ENCODE measurements around the gene IPO4.

IPO4 gene

DNA sequence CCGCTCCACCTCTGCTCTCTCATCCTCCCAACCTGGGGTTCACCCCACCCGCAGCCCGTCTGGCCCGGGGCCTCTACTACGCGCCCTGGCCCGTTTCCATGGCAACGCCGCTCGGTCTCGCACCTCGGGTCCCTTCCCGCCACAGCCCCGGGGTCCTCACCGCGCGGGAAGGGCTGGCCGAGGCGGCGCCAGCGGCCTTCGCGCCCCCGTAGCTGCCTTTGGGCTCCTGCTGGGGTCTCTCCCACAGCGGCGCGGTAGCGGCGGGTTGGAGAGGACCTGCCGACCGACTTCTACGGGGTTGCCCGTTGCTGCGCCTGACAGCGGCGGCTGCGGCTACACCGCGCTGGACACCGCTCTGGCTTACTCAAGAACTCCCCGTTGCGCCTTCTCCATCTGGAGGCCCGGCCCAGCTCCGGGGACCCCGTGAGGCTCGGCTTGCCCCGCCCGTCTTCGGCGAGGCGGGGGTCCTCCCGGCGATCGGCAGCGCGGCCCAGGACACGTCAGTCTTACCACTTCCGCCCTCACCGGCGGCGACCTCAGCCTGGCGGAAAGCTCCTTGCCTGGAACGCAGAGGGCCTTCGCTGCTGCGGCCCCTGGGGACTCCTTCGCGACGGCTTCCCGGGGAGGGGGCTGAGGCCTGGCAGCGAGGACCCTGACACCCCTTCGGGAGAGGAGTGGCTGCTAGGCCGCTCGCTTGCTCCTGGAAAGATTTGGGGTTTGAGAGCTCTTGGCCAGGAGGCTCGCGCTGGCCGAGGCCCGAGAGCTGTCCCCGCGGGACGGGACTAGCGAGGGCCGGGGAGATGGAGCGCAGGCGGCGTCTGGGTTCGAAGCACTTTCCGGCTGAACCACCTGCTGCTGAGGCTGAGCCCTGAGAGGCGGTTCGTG is 6.8 kb upstream of the IPO4 start, which contains the start of gene TM9SF1 (continued):
- TF ChIP-seq, protein P1, sequence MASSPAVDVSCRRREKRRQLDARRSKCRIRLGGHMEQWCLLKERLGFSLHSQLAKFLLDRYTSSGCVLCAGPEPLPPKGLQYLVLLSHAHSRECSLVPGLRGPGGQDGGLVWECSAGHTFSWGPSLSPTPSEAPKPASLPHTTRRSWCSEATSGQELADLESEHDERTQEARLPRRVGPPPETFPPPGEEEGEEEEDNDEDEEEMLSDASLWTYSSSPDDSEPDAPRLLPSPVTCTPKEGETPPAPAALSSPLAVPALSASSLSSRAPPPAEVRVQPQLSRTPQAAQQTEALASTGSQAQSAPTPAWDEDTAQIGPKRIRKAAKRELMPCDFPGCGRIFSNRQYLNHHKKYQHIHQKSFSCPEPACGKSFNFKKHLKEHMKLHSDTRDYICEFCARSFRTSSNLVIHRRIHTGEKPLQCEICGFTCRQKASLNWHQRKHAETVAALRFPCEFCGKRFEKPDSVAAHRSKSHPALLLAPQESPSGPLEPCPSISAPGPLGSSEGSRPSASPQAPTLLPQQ (tag by site-specific recombination; IDR thresholded peaks at IDR 0.05), result peak; percentile 82
- TF ChIP-seq, protein P2, sequence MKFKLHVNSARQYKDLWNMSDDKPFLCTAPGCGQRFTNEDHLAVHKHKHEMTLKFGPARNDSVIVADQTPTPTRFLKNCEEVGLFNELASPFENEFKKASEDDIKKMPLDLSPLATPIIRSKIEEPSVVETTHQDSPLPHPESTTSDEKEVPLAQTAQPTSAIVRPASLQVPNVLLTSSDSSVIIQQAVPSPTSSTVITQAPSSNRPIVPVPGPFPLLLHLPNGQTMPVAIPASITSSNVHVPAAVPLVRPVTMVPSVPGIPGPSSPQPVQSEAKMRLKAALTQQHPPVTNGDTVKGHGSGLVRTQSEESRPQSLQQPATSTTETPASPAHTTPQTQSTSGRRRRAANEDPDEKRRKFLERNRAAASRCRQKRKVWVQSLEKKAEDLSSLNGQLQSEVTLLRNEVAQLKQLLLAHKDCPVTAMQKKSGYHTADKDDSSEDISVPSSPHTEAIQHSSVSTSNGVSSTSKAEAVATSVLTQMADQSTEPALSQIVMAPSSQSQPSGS (tag by site-specific recombination; IDR thresholded peaks at IDR 0.05; ENCODE audit: low read depth), result peak; percentile 63; the same call in 1 of the 2 replicates
- peak; percentile 98 for TF ChIP-seq ZBTB17 (tag by site-specific recombination; IDR thresholded peaks at IDR 0.05)
- TF ChIP-seq RBAK (tag by site-specific recombination; IDR thresholded peaks at IDR 0.05), result no peak
- no peak for TF ChIP-seq KLF7 (tag by site-specific recombination; IDR thresholded peaks at IDR 0.05; ENCODE audit: borderline replicate concordance)
- TF ChIP-seq, protein P3, sequence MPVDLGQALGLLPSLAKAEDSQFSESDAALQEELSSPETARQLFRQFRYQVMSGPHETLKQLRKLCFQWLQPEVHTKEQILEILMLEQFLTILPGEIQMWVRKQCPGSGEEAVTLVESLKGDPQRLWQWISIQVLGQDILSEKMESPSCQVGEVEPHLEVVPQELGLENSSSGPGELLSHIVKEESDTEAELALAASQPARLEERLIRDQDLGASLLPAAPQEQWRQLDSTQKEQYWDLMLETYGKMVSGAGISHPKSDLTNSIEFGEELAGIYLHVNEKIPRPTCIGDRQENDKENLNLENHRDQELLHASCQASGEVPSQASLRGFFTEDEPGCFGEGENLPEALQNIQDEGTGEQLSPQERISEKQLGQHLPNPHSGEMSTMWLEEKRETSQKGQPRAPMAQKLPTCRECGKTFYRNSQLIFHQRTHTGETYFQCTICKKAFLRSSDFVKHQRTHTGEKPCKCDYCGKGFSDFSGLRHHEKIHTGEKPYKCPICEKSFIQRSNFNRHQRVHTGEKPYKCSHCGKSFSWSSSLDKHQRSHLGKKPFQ (tag by site-specific recombination; IDR thresholded peaks at IDR 0.05), result peak; percentile 26; the same call in 1 of the 2 replicates
- TF ChIP-seq BCL11B (tag by site-specific recombination; IDR thresholded peaks at IDR 0.05; ENCODE audit: low read depth), result no peak
- TF ChIP-seq, protein P4, sequence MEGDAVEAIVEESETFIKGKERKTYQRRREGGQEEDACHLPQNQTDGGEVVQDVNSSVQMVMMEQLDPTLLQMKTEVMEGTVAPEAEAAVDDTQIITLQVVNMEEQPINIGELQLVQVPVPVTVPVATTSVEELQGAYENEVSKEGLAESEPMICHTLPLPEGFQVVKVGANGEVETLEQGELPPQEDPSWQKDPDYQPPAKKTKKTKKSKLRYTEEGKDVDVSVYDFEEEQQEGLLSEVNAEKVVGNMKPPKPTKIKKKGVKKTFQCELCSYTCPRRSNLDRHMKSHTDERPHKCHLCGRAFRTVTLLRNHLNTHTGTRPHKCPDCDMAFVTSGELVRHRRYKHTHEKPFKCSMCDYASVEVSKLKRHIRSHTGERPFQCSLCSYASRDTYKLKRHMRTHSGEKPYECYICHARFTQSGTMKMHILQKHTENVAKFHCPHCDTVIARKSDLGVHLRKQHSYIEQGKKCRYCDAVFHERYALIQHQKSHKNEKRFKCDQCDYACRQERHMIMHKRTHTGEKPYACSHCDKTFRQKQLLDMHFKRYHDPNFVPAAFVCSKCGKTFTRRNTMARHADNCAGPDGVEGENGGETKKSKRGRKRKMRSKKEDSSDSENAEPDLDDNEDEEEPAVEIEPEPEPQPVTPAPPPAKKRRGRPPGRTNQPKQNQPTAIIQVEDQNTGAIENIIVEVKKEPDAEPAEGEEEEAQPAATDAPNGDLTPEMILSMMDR (tag by site-specific recombination; IDR thresholded peaks at IDR 0.05), result 0 out of 2 replicates have a peak, but pooled peaks have one; percentile 29
- peak; percentile 48 for TF ChIP-seq ZBTB21 (tag by site-specific recombination; IDR thresholded peaks at IDR 0.05)
- TF ChIP-seq ZNF548 (tag by site-specific recombination; IDR thresholded peaks at IDR 0.05), result no peak
- peak; percentile 87 for TF ChIP-seq ZIC2 (tag by site-specific recombination; IDR thresholded peaks at IDR 0.05)
- no peak; the same call in 1 of the 2 replicates for TF ChIP-seq ZNF530 (tag by site-specific recombination; IDR thresholded peaks at IDR 0.05; ENCODE audit: low read depth)
- TF ChIP-seq ZNF610 (tag by site-specific recombination; IDR thresholded peaks at IDR 0.05; ENCODE audit: borderline replicate concordance), result peak; percentile 98
- TF ChIP-seq ZNF433 (tag by site-specific recombination; IDR thresholded peaks at IDR 0.05; ENCODE audit: low read depth), result no peak
- TF ChIP-seq SCRT2 (tag by site-specific recombination; IDR thresholded peaks at IDR 0.05), result peak; percentile 98
- 0 out of 2 replicates have a peak, but pooled peaks have one; percentile 17 for TF ChIP-seq GLI4 (tag by site-specific recombination; IDR thresholded peaks at IDR 0.05)
- TF ChIP-seq ZXDB (tag by site-specific recombination; IDR thresholded peaks at IDR 0.05), result peak; percentile 99
- peak; percentile 42; the same call in 1 of the 2 replicates for TF ChIP-seq ZFHX2 (tag by site-specific recombination; conservative IDR thresholded peaks at IDR 0.05)
- TF ChIP-seq ZNF521 (tag by site-specific recombination; IDR thresholded peaks at IDR 0.05), result no peak
- peak; percentile 34; the same call in 1 of the 2 replicates for TF ChIP-seq ZNF843 (tag by site-specific recombination; IDR thresholded peaks at IDR 0.05)
- no peak for TF ChIP-seq ZNF596 (tag by site-specific recombination; IDR thresholded peaks at IDR 0.05)
- no peak for TF ChIP-seq ZNF239 (tag by site-specific recombination; IDR thresholded peaks at IDR 0.05)
- TF ChIP-seq, protein P5, sequence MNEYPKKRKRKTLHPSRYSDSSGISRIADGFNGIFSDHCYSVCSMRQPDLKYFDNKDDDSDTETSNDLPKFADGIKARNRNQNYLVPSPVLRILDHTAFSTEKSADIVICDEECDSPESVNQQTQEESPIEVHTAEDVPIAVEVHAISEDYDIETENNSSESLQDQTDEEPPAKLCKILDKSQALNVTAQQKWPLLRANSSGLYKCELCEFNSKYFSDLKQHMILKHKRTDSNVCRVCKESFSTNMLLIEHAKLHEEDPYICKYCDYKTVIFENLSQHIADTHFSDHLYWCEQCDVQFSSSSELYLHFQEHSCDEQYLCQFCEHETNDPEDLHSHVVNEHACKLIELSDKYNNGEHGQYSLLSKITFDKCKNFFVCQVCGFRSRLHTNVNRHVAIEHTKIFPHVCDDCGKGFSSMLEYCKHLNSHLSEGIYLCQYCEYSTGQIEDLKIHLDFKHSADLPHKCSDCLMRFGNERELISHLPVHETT (tag by site-specific recombination; IDR thresholded peaks at IDR 0.05), result no peak; the same call in 1 of the 2 replicates
- peak; percentile 72 for TF ChIP-seq ZBTB8A (tag by site-specific recombination; IDR thresholded peaks at IDR 0.05)
- TF ChIP-seq ZNF266 (tag by site-specific recombination; IDR thresholded peaks at IDR 0.05; ENCODE audit: low read depth), result no peak
- TF ChIP-seq, protein P6, sequence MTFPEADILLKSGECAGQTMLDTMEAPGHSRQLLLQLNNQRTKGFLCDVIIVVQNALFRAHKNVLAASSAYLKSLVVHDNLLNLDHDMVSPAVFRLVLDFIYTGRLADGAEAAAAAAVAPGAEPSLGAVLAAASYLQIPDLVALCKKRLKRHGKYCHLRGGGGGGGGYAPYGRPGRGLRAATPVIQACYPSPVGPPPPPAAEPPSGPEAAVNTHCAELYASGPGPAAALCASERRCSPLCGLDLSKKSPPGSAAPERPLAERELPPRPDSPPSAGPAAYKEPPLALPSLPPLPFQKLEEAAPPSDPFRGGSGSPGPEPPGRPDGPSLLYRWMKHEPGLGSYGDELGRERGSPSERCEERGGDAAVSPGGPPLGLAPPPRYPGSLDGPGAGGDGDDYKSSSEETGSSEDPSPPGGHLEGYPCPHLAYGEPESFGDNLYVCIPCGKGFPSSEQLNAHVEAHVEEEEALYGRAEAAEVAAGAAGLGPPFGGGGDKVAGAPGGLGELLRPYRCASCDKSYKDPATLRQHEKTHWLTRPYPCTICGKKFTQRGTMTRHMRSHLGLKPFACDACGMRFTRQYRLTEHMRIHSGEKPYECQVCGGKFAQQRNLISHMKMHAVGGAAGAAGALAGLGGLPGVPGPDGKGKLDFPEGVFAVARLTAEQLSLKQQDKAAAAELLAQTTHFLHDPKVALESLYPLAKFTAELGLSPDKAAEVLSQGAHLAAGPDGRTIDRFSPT (tag by site-specific recombination; IDR thresholded peaks at IDR 0.05), result no peak
- peak; percentile 38; the same call in 1 of the 2 replicates for TF ChIP-seq KLF1 (tag by site-specific recombination; IDR thresholded peaks at IDR 0.05)
- TF ChIP-seq, protein P7, sequence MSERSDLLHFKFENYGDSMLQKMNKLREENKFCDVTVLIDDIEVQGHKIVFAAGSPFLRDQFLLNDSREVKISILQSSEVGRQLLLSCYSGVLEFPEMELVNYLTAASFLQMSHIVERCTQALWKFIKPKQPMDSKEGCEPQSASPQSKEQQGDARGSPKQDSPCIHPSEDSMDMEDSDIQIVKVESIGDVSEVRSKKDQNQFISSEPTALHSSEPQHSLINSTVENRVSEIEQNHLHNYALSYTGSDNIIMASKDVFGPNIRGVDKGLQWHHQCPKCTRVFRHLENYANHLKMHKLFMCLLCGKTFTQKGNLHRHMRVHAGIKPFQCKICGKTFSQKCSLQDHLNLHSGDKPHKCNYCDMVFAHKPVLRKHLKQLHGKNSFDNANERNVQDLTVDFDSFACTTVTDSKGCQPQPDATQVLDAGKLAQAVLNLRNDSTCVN (tag by site-specific recombination; optimal IDR thresholded peaks at IDR 0.05), result peak; percentile 84
